GM18519 (cell line): ENCODE measurements around the gene USP9Y.

Experiments used
- ATAC-seq: cut with Tn5 transposase; IDR thresholded peaks from one replicate; pipeline ENCODE4 v1.9.1; 2021; ENCODE audit warnings: mild to moderate bottlenecking, moderate library complexity; ENCODE audit not compliant: unreplicated experiment, low FRiP score

USP9Y gene

DNA sequence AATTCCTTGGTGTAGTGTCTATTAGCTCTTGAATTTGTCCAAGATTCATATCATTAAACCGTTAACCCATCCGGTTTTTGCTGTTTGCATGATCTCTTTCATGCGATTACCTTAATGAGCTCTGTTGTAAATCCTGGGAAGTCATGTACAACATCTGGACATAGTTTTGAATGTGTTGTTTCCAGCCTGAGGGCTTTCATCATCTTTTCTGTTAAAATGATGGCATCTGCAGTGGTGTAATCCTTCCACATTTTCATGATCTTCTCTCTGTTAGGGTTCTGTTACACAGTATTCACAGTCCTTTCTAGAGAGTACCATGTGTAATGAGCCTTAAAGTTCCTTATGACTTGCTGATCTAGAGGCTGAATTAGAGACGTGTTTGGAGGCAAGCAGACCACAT, 64.9 kb downstream of the USP9Y start:
- ATAC-seq = no peak

- ATAC-seq = no peak
Observed at GRCh38 chrY:12784521-12784920, 83.5 kb downstream of the USP9Y start.

GRCh38 chrY:12793999-12794398, 93.0 kb downstream of the USP9Y start:
- no peak for ATAC-seq

DNA sequence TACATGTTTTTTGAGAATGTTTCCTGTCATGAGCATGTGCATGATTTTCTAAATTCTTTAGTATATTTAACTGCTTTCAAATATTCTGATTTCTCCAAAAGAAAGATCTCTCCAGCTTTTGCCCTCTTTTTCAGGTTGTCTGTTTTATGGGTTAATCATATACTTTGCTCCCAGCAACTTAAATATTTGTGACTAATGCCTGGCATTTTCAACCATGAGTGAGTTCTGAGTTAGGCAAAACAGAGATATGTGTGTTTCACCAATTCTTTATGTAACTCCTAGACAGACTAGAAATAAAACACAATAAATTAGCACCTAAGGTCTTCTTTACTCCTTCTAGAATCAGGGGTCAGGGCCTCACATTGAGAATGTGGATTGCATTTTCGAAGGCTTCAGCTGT, 107.0 kb downstream of the USP9Y start:
- no peak for ATAC-seq

DNA sequence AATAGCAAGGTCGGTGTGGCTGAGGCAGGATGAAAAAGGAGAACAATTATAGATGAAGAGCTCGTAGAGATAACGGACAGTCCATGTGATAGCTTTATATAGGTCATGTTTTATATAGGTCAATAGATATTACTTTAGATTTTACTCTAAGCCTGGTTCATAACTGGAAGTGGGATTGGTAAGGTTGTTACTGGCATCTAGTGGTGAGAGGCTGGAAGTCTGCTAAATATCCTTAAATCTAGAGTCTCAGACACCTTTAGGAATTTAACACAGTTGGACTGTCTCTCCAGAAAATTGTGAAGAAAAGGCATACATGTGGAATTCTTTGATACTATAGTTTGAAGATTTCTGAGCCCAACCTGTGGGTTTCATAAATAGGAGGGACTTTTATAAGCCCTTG, 108.0 kb downstream of the USP9Y start:
- ATAC-seq = no peak

DNA sequence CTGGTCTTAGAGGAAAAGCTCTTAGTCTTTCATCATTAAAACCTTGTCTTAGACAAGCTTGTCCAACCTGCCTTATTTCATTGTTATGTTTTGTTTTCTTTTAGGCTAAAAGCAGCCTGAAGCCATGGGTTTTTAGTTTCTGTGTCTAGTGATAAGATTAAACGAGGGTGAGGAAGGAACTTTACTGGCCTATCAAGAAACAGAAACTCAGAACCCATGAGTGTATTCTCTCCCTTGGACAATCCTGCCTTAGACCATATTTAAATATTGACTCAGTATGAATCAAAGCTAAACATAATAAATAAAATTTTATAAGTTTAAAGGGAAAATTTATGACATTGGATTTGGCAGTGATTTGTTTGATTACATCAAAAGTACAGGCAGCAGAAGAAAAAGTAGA, 122.4 kb downstream of the USP9Y start:
- ATAC-seq = no peak

GRCh38 chrY:12826791-12827190, 125.8 kb downstream of the USP9Y start:
- ATAC-seq = no peak

- ATAC-seq = no peak
Observed at GRCh38 chrY:12833284-12833683, 132.3 kb downstream of the USP9Y start.

DNA sequence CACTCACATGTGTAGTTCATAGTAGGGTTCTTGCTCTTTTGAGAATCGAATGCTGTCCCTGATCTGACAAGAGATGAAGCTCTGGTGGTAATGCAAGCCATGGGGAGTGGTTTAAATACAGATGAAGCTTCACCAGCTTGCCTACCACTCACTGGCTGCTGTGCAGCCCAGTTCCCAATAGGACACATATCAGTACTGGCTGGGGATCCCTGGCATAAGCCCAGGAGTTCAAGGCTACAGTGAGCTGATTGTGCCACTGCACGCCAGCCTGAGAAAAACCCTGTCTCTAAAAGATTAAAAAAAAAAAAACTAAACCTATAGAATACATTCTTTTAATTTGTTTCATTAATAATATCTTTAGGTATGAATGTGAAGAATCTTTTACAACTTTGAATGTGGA, 136.5 kb downstream of the USP9Y start:
- no peak for ATAC-seq

- no peak for ATAC-seq
Observed at GRCh38 chrY:12841368-12841767, 140.3 kb downstream of the USP9Y start.

DNA sequence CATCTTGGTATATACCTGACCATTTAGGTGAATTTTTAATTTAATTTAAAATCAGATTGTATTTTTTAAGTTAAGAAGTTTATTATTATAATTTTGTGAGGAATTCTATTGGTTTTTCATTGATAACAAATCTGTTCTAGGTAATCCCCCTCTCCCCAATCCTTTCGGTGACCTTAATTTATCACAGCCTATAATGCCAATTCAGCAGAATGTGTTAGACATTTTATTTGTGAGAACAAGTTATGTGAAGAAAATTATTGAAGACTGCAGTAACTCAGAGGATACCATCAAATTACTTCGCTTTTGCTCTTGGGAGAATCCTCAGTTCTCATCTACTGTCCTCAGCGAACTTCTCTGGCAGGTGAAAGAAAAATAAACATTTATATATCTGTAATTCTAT, 145.8 kb downstream of the USP9Y start:
- ATAC-seq = no peak

DNA sequence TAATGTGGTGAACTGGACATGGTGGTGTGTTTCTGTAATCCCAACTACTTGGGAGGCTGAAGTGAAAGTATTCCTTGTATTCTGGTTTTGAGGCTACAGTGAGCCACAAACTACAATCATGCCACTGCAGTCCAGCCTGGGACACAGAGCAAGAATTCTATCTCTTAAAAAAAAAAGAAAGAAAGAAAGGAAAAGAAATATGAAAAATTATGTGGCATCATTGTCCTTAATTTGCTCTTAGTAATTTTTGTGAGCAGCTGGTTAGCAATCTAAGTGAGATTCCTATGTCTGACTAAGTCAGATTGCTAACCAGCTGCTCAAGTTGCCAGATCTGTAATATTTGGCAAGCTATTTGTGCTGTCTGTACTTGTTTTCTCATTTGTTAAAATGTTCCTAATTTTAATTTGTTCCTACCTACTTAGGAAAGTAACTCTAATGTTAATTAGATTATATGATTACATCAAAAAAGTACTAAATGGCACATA, 154.8 kb downstream of the USP9Y start:
- ATAC-seq = no peak

DNA sequence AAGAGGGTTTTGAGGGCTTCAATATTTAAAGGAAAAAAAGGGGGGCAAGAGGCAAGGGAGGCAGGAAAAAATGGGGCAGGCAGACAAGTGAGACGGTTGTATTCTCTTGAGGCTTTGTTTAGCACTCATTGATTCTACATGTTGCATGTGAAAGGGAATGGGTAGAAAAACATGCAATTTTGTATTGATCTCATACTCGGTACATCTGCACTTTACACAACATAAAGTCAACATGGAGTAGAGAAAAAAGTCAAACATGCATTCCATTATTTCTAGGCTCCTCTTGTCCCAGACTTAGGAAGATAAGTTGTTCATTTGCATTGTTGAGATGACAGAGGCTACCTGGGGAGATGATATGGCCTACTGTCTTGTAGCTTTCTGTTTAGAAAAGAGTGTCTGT, 166.9 kb downstream of the USP9Y start:
- ATAC-seq = no peak

- ATAC-seq = no peak
Observed at GRCh38 chrY:12896973-12897372, 195.9 kb downstream of the USP9Y start.

GRCh38 chrY:12898604-12899003, 197.6 kb downstream of the USP9Y start:
- no peak for ATAC-seq

GRCh38 chrY:12904618-12905516, 203.8 kb downstream of the USP9Y start, which contains the start of gene DDX3Y:
TSS of gene DDX3Y (plus strand) at chrY:12904868. CDS start at chrY:12904937, 69 bp downstream.
- ATAC-seq = peak; percentile 87

DNA sequence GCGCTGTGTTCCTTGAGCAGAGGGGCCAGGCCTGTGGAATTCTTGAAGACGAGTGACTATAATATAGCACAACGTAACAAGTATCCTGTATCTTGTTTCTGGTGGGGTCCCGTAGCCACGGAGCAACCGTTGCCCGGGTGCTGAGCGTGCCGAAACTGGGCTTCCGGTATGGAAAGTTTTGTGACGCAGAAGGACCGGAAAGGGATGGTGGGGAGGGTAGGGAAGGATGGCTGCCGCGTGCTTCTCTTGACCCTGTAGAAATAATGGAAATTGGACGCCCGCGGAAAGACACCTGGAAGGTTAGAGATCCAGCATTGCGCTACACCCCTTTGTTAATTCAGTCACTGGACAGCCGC, 204.5 kb downstream of the USP9Y start:
- ATAC-seq = no peak

DNA sequence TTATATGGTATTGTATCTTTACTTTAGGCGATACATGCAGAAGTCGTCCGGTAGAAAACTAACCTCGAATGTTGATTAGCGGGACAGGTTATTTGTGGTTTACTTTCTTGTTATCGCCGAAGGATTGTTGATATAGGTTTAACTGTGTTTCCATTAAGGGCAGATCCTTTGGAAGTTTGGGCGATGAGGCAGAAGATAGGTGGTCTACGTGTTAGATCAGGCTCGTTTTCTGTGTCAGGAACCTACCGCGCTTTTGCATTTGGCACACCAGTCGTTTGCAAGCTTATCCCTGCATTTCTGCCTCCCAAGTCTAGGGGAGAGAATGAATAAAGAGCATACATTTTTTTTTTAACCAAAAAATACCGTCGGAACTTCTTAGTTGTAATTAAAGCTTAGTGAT, 204.9 kb downstream of the USP9Y start:
- no peak for ATAC-seq
